MCF 10A (cell line): Measurements from ENCODE around the gene RTN4RL2. TPM values are rescaled to one million over a fixed set of nuclear protein-coding genes. Genes with fewer than 3 reads are reported as not detected.

Experiments
- BruUV-seq: library from RNA; stranded (reverse); fragments of 400-500 nt; replicated peaks from 2 replicates; lab custom pipeline; 2021; lab: Mats Ljungman, UMichigan
- CTCF ChIA-PET: fragments of 300-600 bp; sonication (Branson Sonifier 250); formaldehyde crosslinking; extraction: SDS; loops from one replicate; lab custom pipeline; 2021; ENCODE audit warnings: antibody characterized with exemption, inconsistent platforms; lab: Yijun Ruan, JAX
- POLR2A ChIA-PET: fragments of 300-600, 350-650 bp; sonication (Branson Sonifier 250); formaldehyde crosslinking; extraction: SDS; loops from one replicate; lab custom pipeline; 2020; ENCODE audit warnings: antibody characterized with exemption, inconsistent platforms; lab: Yijun Ruan, JAX
- DNase-seq: peaks from one replicate; pipeline ENCODE4 v3.0.0-alpha.2; 2018; ENCODE audit not compliant: unreplicated experiment
- H3K27ac Mint-ChIP-seq: one replicate; pipeline ENCODE4 v1.8.0; 2022; ENCODE audit warnings: mild to moderate bottlenecking, low read depth, mixed read lengths; ENCODE audit not compliant: unreplicated experiment
- H3K27me3 Mint-ChIP-seq: one replicate; pipeline ENCODE4 v1.8.0; 2022; ENCODE audit warnings: mixed read lengths; ENCODE audit not compliant: insufficient read depth, unreplicated experiment
- H3K36me3 Mint-ChIP-seq: one replicate; pipeline ENCODE4 v1.8.0; 2022; ENCODE audit warnings: mild to moderate bottlenecking, moderate library complexity, mixed read lengths; ENCODE audit not compliant: insufficient read depth, unreplicated experiment
- H3K4me1 Mint-ChIP-seq: one replicate; pipeline ENCODE4 v1.8.0; 2022; ENCODE audit warnings: mixed read lengths; ENCODE audit not compliant: insufficient read depth, unreplicated experiment
- H3K4me3 Mint-ChIP-seq: one replicate; pipeline ENCODE4 v1.8.0; 2022; ENCODE audit warnings: mild to moderate bottlenecking, moderate library complexity, mixed read lengths; ENCODE audit not compliant: unreplicated experiment
- H3K9me3 Mint-ChIP-seq: one replicate; pipeline ENCODE4 v1.8.0; 2022; ENCODE audit warnings: mixed read lengths; ENCODE audit not compliant: unreplicated experiment
- CTCF ChIP-seq: fragments of 200-600 bp; IDR thresholded peaks from one replicate; pipeline ENCODE4 v1.8.0; 2022; ENCODE audit warnings: antibody characterized with exemption, mild to moderate bottlenecking; ENCODE audit not compliant: unreplicated experiment
- intact Hi-C: fragments of 100-400 bp; cut with micrococcal nuclease; formaldehyde crosslinking; loops from 2 replicates; pipeline ENCODE4 v1.14.1; 2022
- total RNA-seq: library from RNA; stranded (reverse); gene quantifications from 2 replicates; pipeline ENCODE4 v1.2.3, GENCODE V29; 2022

RTN4RL2 gene
- total RNA-seq, 1 experiment from 2014 or later = 2.0 TPM

GRCh38 chr11:57464539-57465181, 4.3 kb downstream of the RTN4RL2 start:
- no TSS peak for BruUV-seq
- no peak overlapping the region for H3K4me3 Mint-ChIP-seq
- ChIA-PET CTCF (interaction anchor here (0.6 to 2.0 kb wide), 8 partner anchors 10 to 180 kb away, joined by 3 to 9 read pairs (median 4); no protein-coding TSS in a partner anchor), POLR2A (no interaction called here)
- H3K4me1 Mint-ChIP-seq = peaks cover 4% of the 10 kb centered on the region
- H3K27ac Mint-ChIP-seq = no peak overlapping the region
- DNase-seq = no peak
- no peaks in the 10 kb centered on the region for H3K36me3 Mint-ChIP-seq
- intact Hi-C loops = no loop called here
- no peak for TF ChIP-seq CTCF
- H3K27me3 Mint-ChIP-seq = peaks cover 6% of the 10 kb centered on the region
- no peaks in the 10 kb centered on the region for H3K9me3 Mint-ChIP-seq

GRCh38 chr11:57466680-57467079, 6.4 kb downstream of the RTN4RL2 start:
- no peaks in the 10 kb centered on the region for H3K4me1 Mint-ChIP-seq
- POLR2A ChIA-PET = no interaction called here
- CTCF ChIA-PET = interaction anchor here (1.0 to 1.1 kb wide), 2 partner anchors 9 to 13 kb away, joined by 3 read pairs; no protein-coding TSS in a partner anchor
- BruUV-seq = no TSS peak
- H3K36me3 Mint-ChIP-seq = no peaks in the 10 kb centered on the region
- H3K9me3 Mint-ChIP-seq = no peaks in the 10 kb centered on the region
- intact Hi-C loops = no loop called here
- H3K27ac Mint-ChIP-seq = no peak overlapping the region
- H3K4me3 Mint-ChIP-seq = no peak overlapping the region
- DNase-seq = no peak
- TF ChIP-seq CTCF = no peak
- no peaks in the 10 kb centered on the region for H3K27me3 Mint-ChIP-seq

- no peaks in the 10 kb centered on the region for H3K27me3 Mint-ChIP-seq
- intact Hi-C loops = no loop called here
Measured at GRCh38 chr11:57467508-57468157, 7.3 kb downstream of the RTN4RL2 start.

More at GRCh38 chr11:57467508-57468157, 7.3 kb downstream of the RTN4RL2 start:
- H3K4me3 Mint-ChIP-seq = no peak overlapping the region
- ChIA-PET CTCF (interaction anchor here (0.6 to 3.7 kb wide), 3 partner anchors 10 to 297 kb away, joined by 3 to 17 read pairs (median 4); partner anchors contain the start of gene UBE2L6), POLR2A (no interaction called here)
- no peak for DNase-seq
- no peaks in the 10 kb centered on the region for H3K36me3 Mint-ChIP-seq
- BruUV-seq = no TSS peak
- TF ChIP-seq CTCF = no peak
- no peak overlapping the region for H3K27ac Mint-ChIP-seq
- no peaks in the 10 kb centered on the region for H3K9me3 Mint-ChIP-seq
- no peaks in the 10 kb centered on the region for H3K4me1 Mint-ChIP-seq
